GM23338 (cell line): ENCODE measurements around the gene SP9. TPM values are rescaled to one million over a fixed set of nuclear protein-coding genes. Genes with fewer than 3 reads are reported as not detected.

ENCODE experiments used
- ATAC-seq: fragments of 200-7000 bp; cut with Tn5 transposase; 3 replicates; pipeline ENCODE4 v1.9.1; 2020
- DNase-seq: peaks from one replicate; pipeline ENCODE4 v3.0.0-alpha.2; 2015; ENCODE audit warnings: low spot score
- H2AFZ ChIP-seq: fragments of 200-600 bp; sonication (generic); 2 replicates; pipeline ENCODE4 v1.8.0; 2016; ENCODE audit warnings: antibody characterized with exemption, mild to moderate bottlenecking, moderate library complexity
- H3F3A ChIP-seq: fragments of 200-600 bp; sonication (generic); replicated peaks from 2 replicates; pipeline ENCODE4 v1.8.0; 2017; ENCODE audit warnings: antibody characterized with exemption, mixed run types, low read depth
- H3K27ac ChIP-seq: fragments of 200-600 bp; sonication (generic); 2 replicates; pipeline ENCODE4 v1.6.1; 2016; ENCODE audit warnings: low read depth
- H3K27me3 ChIP-seq: fragments of 200-600 bp; sonication (generic); 2 replicates; pipeline ENCODE4 v1.8.0; 2016; ENCODE audit warnings: mild to moderate bottlenecking, mixed run types, moderate library complexity; ENCODE audit not compliant: insufficient read depth
- H3K36me3 ChIP-seq: fragments of 200-600 bp; sonication (generic); 2 replicates; pipeline ENCODE4 v1.8.0; 2016; ENCODE audit warnings: mild to moderate bottlenecking; ENCODE audit not compliant: insufficient read depth
- H3K4me1 ChIP-seq: fragments of 200-600 bp; sonication (generic); 2 replicates; pipeline ENCODE4 v1.8.0; 2016; ENCODE audit warnings: mild to moderate bottlenecking, moderate library complexity; ENCODE audit not compliant: insufficient read depth
- H3K4me2 ChIP-seq: fragments of 200-600 bp; sonication (generic); 2 replicates; pipeline ENCODE4 v1.7.1; 2017; ENCODE audit warnings: mixed run types
- H3K4me3 ChIP-seq: fragments of 200-600 bp; sonication (generic); 2 replicates; pipeline ENCODE4 v1.6.1; 2016; ENCODE audit warnings: mixed run types
- H3K79me2 ChIP-seq: fragments of 200-600 bp; sonication (generic); replicated peaks from 2 replicates; pipeline ENCODE4 v1.8.0; 2017; ENCODE audit warnings: mild to moderate bottlenecking; ENCODE audit not compliant: insufficient read depth
- H3K9me2 ChIP-seq: fragments of 200-600 bp; sonication (generic); 2 replicates; pipeline ENCODE4 v1.8.0; 2017; ENCODE audit not compliant: insufficient read depth
- H4K20me1 ChIP-seq: fragments of 200-600 bp; sonication (generic); replicated peaks from 2 replicates; pipeline ENCODE4 v1.8.0; 2017; ENCODE audit warnings: mild to moderate bottlenecking; ENCODE audit not compliant: insufficient read depth
- H3K27ac Mint-ChIP-seq: 2 replicates; pipeline ENCODE4 v1.8.0; 2020; ENCODE audit warnings: inconsistent platforms, mild to moderate bottlenecking, moderate library complexity, mixed read lengths
- H3K27me3 Mint-ChIP-seq: 3 replicates; pipeline ENCODE4 v1.8.0; 2022; ENCODE audit warnings: low read depth, mild to moderate bottlenecking, moderate library complexity, mixed read lengths, inconsistent platforms; ENCODE audit not compliant: insufficient read depth, poor library complexity
- H3K36me3 Mint-ChIP-seq: 3 replicates; pipeline ENCODE4 v1.8.0; 2021; ENCODE audit warnings: low read depth, mild to moderate bottlenecking, inconsistent platforms, moderate library complexity, mixed read lengths
- H3K4me1 Mint-ChIP-seq: 3 replicates; pipeline ENCODE4 v1.8.0; 2020; ENCODE audit warnings: mild to moderate bottlenecking, inconsistent platforms, mixed read lengths
- H3K4me3 Mint-ChIP-seq: 3 replicates; pipeline ENCODE4 v1.8.0; 2021; ENCODE audit warnings: moderate library complexity, mild to moderate bottlenecking, inconsistent platforms, mixed read lengths
- H3K9me3 Mint-ChIP-seq: 3 replicates; pipeline ENCODE4 v1.8.0; 2020; ENCODE audit warnings: moderate library complexity, mild to moderate bottlenecking, inconsistent platforms, mixed read lengths
- CREB1 ChIP-seq: fragments of 250-450 bp; sonication (Bioruptor Pico); IDR thresholded peaks from 2 replicates; pipeline ENCODE4 v1.5.0; 2020; ENCODE audit warnings: low read depth, mild to moderate bottlenecking, moderate library complexity
- CTCF ChIP-seq, 2 experiments: fragments of 200-600 bp in 1 of 2; sonication (generic) in 1 of 2; conservative IDR thresholded peaks; 2 replicates each; pipeline versions ENCODE4 v1.5.1 to v1.6.1; 2016 to 2017; ENCODE audit warnings: antibody characterized with exemption in 2 of 2, low read depth in 2 of 2, mild to moderate bottlenecking in 2 of 2, moderate library complexity in 1 of 2
- ETS1 ChIP-seq: IDR thresholded peaks from 2 replicates; pipeline ENCODE4 v1.6.1; 2016; ENCODE audit warnings: antibody characterized with exemption
- EZH2 ChIP-seq: fragments of 200-600 bp; sonication (generic); IDR thresholded peaks from one replicate; pipeline ENCODE4 v1.8.0; 2017; ENCODE audit warnings: antibody characterized with exemption, mild to moderate bottlenecking, low read depth; ENCODE audit not compliant: unreplicated experiment
- EZH2phosphoT487 ChIP-seq: fragments of 200-600 bp; sonication (generic); IDR thresholded peaks from one replicate; pipeline ENCODE4 v1.8.1; 2018; ENCODE audit warnings: antibody characterized with exemption; ENCODE audit not compliant: unreplicated experiment
- JUNB ChIP-seq: IDR thresholded peaks from one replicate; pipeline ENCODE4 v1.6.1; 2016; ENCODE audit warnings: antibody characterized with exemption; ENCODE audit not compliant: unreplicated experiment
- NANOG ChIP-seq: IDR thresholded peaks from 2 replicates; pipeline ENCODE4 v1.6.1; 2016; ENCODE audit warnings: antibody characterized with exemption, borderline replicate concordance
- POLR2AphosphoS5 ChIP-seq: IDR thresholded peaks from 2 replicates; pipeline ENCODE4 v1.6.1; 2016; ENCODE audit warnings: antibody characterized with exemption, low read depth
- STAT1 ChIP-seq: IDR thresholded peaks from one replicate; pipeline ENCODE4 v1.6.1; 2016; ENCODE audit warnings: antibody characterized with exemption; ENCODE audit not compliant: unreplicated experiment
- ZNF114 ChIP-seq: fragments of 250-450 bp; sonication (Bioruptor Pico); IDR thresholded peaks from 2 replicates; pipeline ENCODE4 v1.5.0; 2020; ENCODE audit warnings: mild to moderate bottlenecking, moderate library complexity
- ZNF331 ChIP-seq: fragments of 250-450 bp; sonication (Bioruptor Pico); IDR thresholded peaks from 2 replicates; pipeline ENCODE4 v1.5.0; 2020; ENCODE audit warnings: low read depth, mild to moderate bottlenecking, moderate library complexity
- ZNF462 ChIP-seq: fragments of 250-450 bp; sonication (Bioruptor Pico); IDR thresholded peaks from 2 replicates; pipeline ENCODE4 v1.5.0; 2020; ENCODE audit warnings: mild to moderate bottlenecking, moderate library complexity
- polyA plus RNA-seq: library from polyadenylated mRNA; unstranded; fragments of >200 nt; fragmentation: Nextera tagmentation; extraction: Ambion mirVana; gene quantifications from 2 replicates; pipeline ENCODE4 v1.2.1, GENCODE V29; 2016
- total RNA-seq: library from RNA; depleted of rRNA; stranded (reverse); fragments of >200 nt; shearing (Covaris generic); gene quantifications from 2 replicates; pipeline ENCODE4 v1.2.3, GENCODE V29; 2014
- TF ChIP-seq, protein P1 (sequence below): IDR thresholded peaks from one replicate; pipeline ENCODE4 v1.6.1; 2018; ENCODE audit warnings: antibody characterized with exemption; ENCODE audit not compliant: unreplicated experiment

SP9 gene
- total and polyA plus RNA-seq, 2 experiments from 2014 or later = 0.49 TPM; not detected in 1

DNA sequence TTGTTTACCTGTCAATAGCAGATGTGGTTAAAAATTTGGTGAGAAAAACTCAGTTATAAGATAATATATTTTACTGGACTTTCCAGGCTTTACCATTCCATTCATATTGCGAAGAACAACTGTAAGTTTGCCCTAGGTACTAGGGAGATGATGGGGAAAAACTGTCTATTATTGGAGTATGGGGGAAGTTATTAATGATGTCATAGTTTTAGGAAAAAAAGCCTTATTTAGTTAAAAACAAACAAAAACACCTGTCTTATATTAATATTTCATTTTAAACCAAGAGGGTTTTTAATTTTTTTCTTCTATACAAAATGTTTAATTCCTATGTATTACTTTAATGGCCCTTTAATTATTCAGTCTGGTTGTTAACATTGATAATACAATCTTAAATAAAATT is 18.2 kb downstream of the SP9 start:
- H3K79me2 ChIP-seq = no peaks in the 10 kb centered on the region
- H3K9me2 ChIP-seq = no peaks in the 10 kb centered on the region
- no peaks in the 10 kb centered on the region for H3K27me3 ChIP-seq
- no peak overlapping the region for H3K4me3 ChIP-seq
- Mint-ChIP-seq H3K4me3 (no peak overlapping the region), H3K27ac (no peak overlapping the region), H3K36me3 (peaks cover 7% of the 10 kb centered on the region; the same call in 1 of the 3 replicates), H3K27me3 (peaks cover 2% of the 10 kb centered on the region), H3K9me3 (no peaks in the 10 kb centered on the region), H3K4me1 (no peaks in the 10 kb centered on the region)
- H3K27ac ChIP-seq = no peak overlapping the region
- no peaks in the 10 kb centered on the region for H3F3A ChIP-seq
- ATAC-seq (no peak), DNase-seq (no peak)
- no peak overlapping the region for H3K4me2 ChIP-seq
- no peaks in the 10 kb centered on the region for H4K20me1 ChIP-seq
- no peak overlapping the region for H2AFZ ChIP-seq
- no peaks in the 10 kb centered on the region for H3K36me3 ChIP-seq
- H3K4me1 ChIP-seq = no peaks in the 10 kb centered on the region
- TF ChIP-seq CREB1 (CRISPR knock-in tag) = no peak
- TF ChIP-seq NANOG = no peak
- TF ChIP-seq POLR2AphosphoS5 = no peak
- no peak for TF ChIP-seq JUNB
- TF ChIP-seq ETS1 = no peak
- TF ChIP-seq ZNF114 = no peak
- no peak for TF ChIP-seq ZNF462 (CRISPR knock-in tag)
- no peak for TF ChIP-seq STAT1
- no peak for TF ChIP-seq ZNF331 (CRISPR knock-in tag)
- no peak for TF ChIP-seq EZH2
- TF ChIP-seq, protein P1, sequence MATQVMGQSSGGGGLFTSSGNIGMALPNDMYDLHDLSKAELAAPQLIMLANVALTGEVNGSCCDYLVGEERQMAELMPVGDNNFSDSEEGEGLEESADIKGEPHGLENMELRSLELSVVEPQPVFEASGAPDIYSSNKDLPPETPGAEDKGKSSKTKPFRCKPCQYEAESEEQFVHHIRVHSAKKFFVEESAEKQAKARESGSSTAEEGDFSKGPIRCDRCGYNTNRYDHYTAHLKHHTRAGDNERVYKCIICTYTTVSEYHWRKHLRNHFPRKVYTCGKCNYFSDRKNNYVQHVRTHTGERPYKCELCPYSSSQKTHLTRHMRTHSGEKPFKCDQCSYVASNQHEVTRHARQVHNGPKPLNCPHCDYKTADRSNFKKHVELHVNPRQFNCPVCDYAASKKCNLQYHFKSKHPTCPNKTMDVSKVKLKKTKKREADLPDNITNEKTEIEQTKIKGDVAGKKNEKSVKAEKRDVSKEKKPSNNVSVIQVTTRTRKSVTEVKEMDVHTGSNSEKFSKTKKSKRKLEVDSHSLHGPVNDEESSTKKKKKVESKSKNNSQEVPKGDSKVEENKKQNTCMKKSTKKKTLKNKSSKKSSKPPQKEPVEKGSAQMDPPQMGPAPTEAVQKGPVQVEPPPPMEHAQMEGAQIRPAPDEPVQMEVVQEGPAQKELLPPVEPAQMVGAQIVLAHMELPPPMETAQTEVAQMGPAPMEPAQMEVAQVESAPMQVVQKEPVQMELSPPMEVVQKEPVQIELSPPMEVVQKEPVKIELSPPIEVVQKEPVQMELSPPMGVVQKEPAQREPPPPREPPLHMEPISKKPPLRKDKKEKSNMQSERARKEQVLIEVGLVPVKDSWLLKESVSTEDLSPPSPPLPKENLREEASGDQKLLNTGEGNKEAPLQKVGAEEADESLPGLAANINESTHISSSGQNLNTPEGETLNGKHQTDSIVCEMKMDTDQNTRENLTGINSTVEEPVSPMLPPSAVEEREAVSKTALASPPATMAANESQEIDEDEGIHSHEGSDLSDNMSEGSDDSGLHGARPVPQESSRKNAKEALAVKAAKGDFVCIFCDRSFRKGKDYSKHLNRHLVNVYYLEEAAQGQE = no peak
- TF ChIP-seq EZH2phosphoT487 = no peak
- TF ChIP-seq CTCF (conservative IDR thresholded peaks at IDR 0.05; ENCODE audit: low read depth in 2 of 2) = no peak
